Measurements from ENCODE around the gene TBC1D23. TPM values are rescaled to one million over a fixed set of nuclear protein-coding genes. Genes with fewer than 3 reads are reported as not detected.

TBC1D23 gene
- total and polyA plus RNA-seq, 11 donors: 13.6 to 41.7 (median 32.9) TPM

- TF ChIP-seq POLR2A (IDR thresholded peaks at IDR 0.05) (no peak), CTCF (IDR thresholded peaks at IDR 0.05) (no peak)
- Histone ChIP-seq H3K27ac (no peak overlapping the region), H3K9me3 (no peaks in the 10 kb centered on the region), H3K27me3 (no peaks in the 10 kb centered on the region), H3K4me1 (no peaks in the 10 kb centered on the region), H3K36me3 (peaks cover 0 to 100% (median 97%) of the 10 kb centered on the region in 9 donors), H3K4me3 (no peak overlapping the region)
- 94 to 98% (median 96%) methylated on average over 2 of the region's 2 CpGs for WGBS, 4 donors
- DNase-seq: no peak
- ATAC-seq: no peak
- intact Hi-C loops (cut with DNase I): no loop called here
Measured at GRCh38 chr3:100297784-100298183, 37.0 kb downstream of the TBC1D23 start.

GRCh38 chr3:100299016-100299415, 38.2 kb downstream of the TBC1D23 start:
- WGBS, 4 donors: 54 to 84% (median 75%) methylated on average over 4 of the region's 4 CpGs
- DNase-seq: no peak
- TF ChIP-seq CTCF (IDR thresholded peaks at IDR 0.05) (no peak), POLR2A (IDR thresholded peaks at IDR 0.05) (no peak)

GRCh38 chr3:100306695-100307094, 45.9 kb downstream of the TBC1D23 start:
- peaks cover 0 to 99% (median 86%) of the 10 kb centered on the region in 9 donors for H3K36me3 ChIP-seq
- no peaks in the 10 kb centered on the region for H3K4me1 ChIP-seq
- no peak for TF ChIP-seq POLR2A (IDR thresholded peaks at IDR 0.05)
- TF ChIP-seq CTCF (IDR thresholded peaks at IDR 0.05): no peak
- DNase-seq (no peak), ATAC-seq (no peak)
- H3K4me3 ChIP-seq: no peak overlapping the region
- H3K27me3 ChIP-seq: no peaks in the 10 kb centered on the region
- intact Hi-C loops (cut with DNase I): no loop called here
- H3K9me3 ChIP-seq: no peaks in the 10 kb centered on the region
- 78 to 93% (median 88%) methylated on average over 1 of the region's 1 CpG for WGBS, 4 donors
- H3K27ac ChIP-seq: no peak overlapping the region

More at GRCh38 chr3:100299016-100299415, 38.2 kb downstream of the TBC1D23 start:
- no peaks in the 10 kb centered on the region for H3K4me1 ChIP-seq
- no peak overlapping the region for H3K4me3 ChIP-seq
- intact Hi-C loops (cut with DNase I): no loop called here
- no peaks in the 10 kb centered on the region for H3K27me3 ChIP-seq
- ATAC-seq: no peak
- H3K27ac ChIP-seq: no peak overlapping the region
- no peaks in the 10 kb centered on the region for H3K9me3 ChIP-seq
- peaks cover 0 to 100% (median 97%) of the 10 kb centered on the region in 9 donors for H3K36me3 ChIP-seq

- peaks cover 0 to 99% (median 64%) of the 10 kb centered on the region in 9 donors for H3K36me3 ChIP-seq
- intact Hi-C loops (cut with DNase I): loop anchor here in 2 of 10 donors (5.0 to 10.0 kb wide), 2 partner anchors 282 to 284 kb away; no protein-coding TSS in a partner anchor
- H3K27me3 ChIP-seq: no peaks in the 10 kb centered on the region
- DNase-seq (no peak), ATAC-seq (no peak)
- no peak for TF ChIP-seq CTCF (IDR thresholded peaks at IDR 0.05)
- TF ChIP-seq POLR2A (IDR thresholded peaks at IDR 0.05): no peak
- no peak overlapping the region for H3K27ac ChIP-seq
- no peaks in the 10 kb centered on the region for H3K9me3 ChIP-seq
- H3K4me3 ChIP-seq: no peak overlapping the region
- no peaks in the 10 kb centered on the region for H3K4me1 ChIP-seq
- 92 to 96% (median 94%) methylated on average over 3 of the region's 3 CpGs for whole genome bisulfite sequencing, 4 donors
Measured at GRCh38 chr3:100310355-100310965, 49.7 kb downstream of the TBC1D23 start.

All from heart left ventricle (tissue), 16 donors.